ENCODE results near the gene CFAP57.

GRCh38 chr1:43234267-43234666, 62.1 kb downstream of the CFAP57 start:
- TF ChIP-seq CTCF (IDR thresholded peaks at IDR 0.05; ENCODE audit: insufficient read depth, low read length, poor library complexity, severe bottlenecking) (no peak), EZH2phosphoT487 (conservative IDR thresholded peaks at IDR 0.05; ENCODE audit: low read length) (no peak)
